HL-60 (cell line): ENCODE measurements around the gene CUL1.

Experiments
- DNase-seq, 2 experiments: peaks; one replicate each; pipeline ENCODE4 v3.0.0-alpha.2; 2010 to 2020; ENCODE audit warnings: low read depth in 1 of 2, low spot score in 1 of 2
- H3K27ac ChIP-seq: fragments of 250-450 bp; sonication (Bioruptor Pico); replicated peaks from 2 replicates; pipeline ENCODE4 v1.5.1; 2020; ENCODE audit warnings: mild to moderate bottlenecking, moderate library complexity
- H3K27me3 ChIP-seq: fragments of 250-450 bp; sonication (Bioruptor Pico); 2 replicates; pipeline ENCODE4 v1.5.1; 2021; ENCODE audit warnings: mild to moderate bottlenecking, moderate library complexity; ENCODE audit not compliant: insufficient read depth, poor library complexity, severe bottlenecking
- H3K4me3 ChIP-seq: replicated peaks from 2 replicates; pipeline ENCODE4 v1.5.1; 2011; ENCODE audit warnings: mild to moderate bottlenecking, control low read depth, low read length; ENCODE audit not compliant: insufficient read depth
- CTCF ChIP-seq: IDR thresholded peaks from one replicate; pipeline ENCODE4 v1.5.1; 2011; ENCODE audit warnings: low read length, control low read depth, inconsistent platforms; ENCODE audit not compliant: insufficient read depth
- GABPA ChIP-seq: IDR thresholded peaks from 2 replicates; pipeline ENCODE4 v1.6.1; 2012; ENCODE audit warnings: low read depth
- POLR2AphosphoS5 ChIP-seq: IDR thresholded peaks from 2 replicates; pipeline ENCODE4 v1.6.1; 2012; ENCODE audit warnings: low read depth
- REST ChIP-seq: IDR thresholded peaks from 2 replicates; pipeline ENCODE4 v1.6.1; 2012; ENCODE audit warnings: low read depth; ENCODE audit not compliant: insufficient replicate concordance
- SPI1 ChIP-seq: IDR thresholded peaks from 2 replicates; pipeline ENCODE4 v1.6.1; 2012; ENCODE audit warnings: low read depth, mild to moderate bottlenecking, borderline replicate concordance

The CUL1 gene

GRCh38 chr7:148806187-148806586 is 107.5 kb downstream of the CUL1 start:
- Histone ChIP-seq H3K27ac (no peak overlapping the region), H3K27me3 (no peaks in the 10 kb centered on the region), H3K4me3 (no peak overlapping the region)
- no peak for TF ChIP-seq CTCF
- no peak for TF ChIP-seq GABPA
- DNase-seq: no peak

DNA sequence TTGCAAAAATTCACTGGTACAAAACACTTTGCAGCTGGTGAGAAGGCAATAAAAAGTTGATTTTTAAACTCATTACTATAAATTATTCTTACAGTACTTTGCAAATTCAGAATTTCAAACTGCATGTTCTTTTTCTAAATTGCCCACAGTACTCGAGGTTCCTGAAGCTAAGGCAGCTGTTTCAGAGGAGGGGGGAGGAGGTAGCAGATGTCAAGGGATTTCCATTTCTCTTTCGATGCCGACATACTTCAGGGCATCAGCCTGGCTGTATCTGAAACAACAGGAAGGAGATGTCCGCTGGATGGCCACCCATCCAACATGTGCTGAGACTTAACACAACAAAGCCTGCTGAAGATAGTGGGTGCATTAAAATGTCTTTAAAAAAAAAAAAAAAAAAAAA is 108.7 kb downstream of the CUL1 start:
- no peaks in the 10 kb centered on the region for H3K27me3 ChIP-seq
- TF ChIP-seq SPI1: no peak
- no peak for TF ChIP-seq CTCF
- no peak for TF ChIP-seq POLR2AphosphoS5
- no peak for TF ChIP-seq REST
- no peak for TF ChIP-seq GABPA
- H3K4me3 ChIP-seq: no peak overlapping the region
- DNase-seq: no peak
- no peak overlapping the region for H3K27ac ChIP-seq

DNA sequence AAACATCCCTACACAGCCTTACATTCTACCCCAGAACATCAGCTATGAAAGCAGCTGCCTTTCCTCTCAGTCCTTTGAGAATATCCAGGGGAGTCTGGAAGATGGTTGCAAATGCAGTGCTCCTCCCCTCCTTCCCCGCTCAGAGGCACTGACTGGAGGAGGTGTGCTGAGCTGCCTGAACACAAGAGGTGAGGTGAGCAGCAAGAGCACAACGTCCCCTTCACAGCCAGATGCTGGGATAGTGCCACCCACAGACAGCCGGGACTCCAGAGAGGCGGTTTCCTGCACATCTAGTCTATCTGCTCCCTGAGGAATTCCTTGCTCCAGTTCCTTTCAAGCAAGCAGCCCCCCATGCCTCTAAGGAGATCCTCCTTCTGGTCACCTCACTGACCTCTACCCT is 111.2 kb downstream of the CUL1 start:
- TF ChIP-seq REST (no peak), GABPA (no peak), SPI1 (no peak), POLR2AphosphoS5 (no peak), CTCF (no peak)
- DNase-seq: no peak
- H3K27me3 ChIP-seq: no peaks in the 10 kb centered on the region
- H3K4me3 ChIP-seq: no peak overlapping the region
- H3K27ac ChIP-seq: no peak overlapping the region

- no peaks in the 10 kb centered on the region for H3K27me3 ChIP-seq
- H3K27ac ChIP-seq: no peak overlapping the region
- no peak for TF ChIP-seq REST
- no peak for TF ChIP-seq GABPA
- TF ChIP-seq POLR2AphosphoS5: no peak
- no peak for TF ChIP-seq SPI1
- no peak for TF ChIP-seq CTCF
- DNase-seq: no peak
- H3K4me3 ChIP-seq: no peak overlapping the region
Measured at GRCh38 chr7:148811892-148812291, 113.2 kb downstream of the CUL1 start.
